ENCODE measurements around the gene ABCC11. TPM values are rescaled to one million over a fixed set of nuclear protein-coding genes. Genes with fewer than 3 reads are reported as not detected.

Gene ABCC11
- total RNA-seq, 6 donors from 2014 or later, result 0.15 to 0.33 (median 0.21) TPM; not detected in 2

DNA sequence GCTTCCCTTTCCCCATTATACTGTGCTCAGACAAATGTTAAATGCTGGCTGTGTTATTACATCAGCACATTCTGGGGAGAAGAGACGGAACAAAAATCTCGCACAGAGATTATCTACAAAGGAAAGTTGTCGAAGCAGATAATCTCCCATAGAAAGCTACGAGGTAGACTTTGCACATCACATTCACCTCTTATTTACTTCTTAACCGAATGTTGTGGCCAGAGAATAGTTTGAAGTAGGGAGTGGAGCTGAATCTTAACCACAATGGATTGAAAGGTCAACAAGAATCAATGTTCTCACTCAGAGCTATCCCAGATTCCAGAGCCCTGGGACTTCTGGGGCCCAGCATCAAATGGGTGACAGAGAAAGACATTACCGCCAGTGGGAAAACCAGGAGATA, 31.6 kb downstream of the ABCC11 start:
- TF ChIP-seq POLR2A (IDR thresholded peaks at IDR 0.05) (no peak), EP300 (IDR thresholded peaks at IDR 0.05) (no peak), POLR2AphosphoS5 (IDR thresholded peaks at IDR 0.05) (no peak)
- Histone ChIP-seq H3K27me3 (no peaks in the 10 kb centered on the region), H3K9me3 (no peaks in the 10 kb centered on the region), H3K36me3 (no peaks in the 10 kb centered on the region), H3K27ac (no peak overlapping the region), H3K4me1 (no peaks in the 10 kb centered on the region), H3K4me3 (no peak overlapping the region)
- no peak for ATAC-seq (ENCODE audit: low FRiP score in 2 of 2)
- 70 to 87% methylated on average over 6 of the region's 6 CpGs for WGBS, 2 donors
- no peak for DNase-seq

- Histone ChIP-seq H3K36me3 (no peaks in the 10 kb centered on the region), H3K9me3 (no peaks in the 10 kb centered on the region), H3K27me3 (no peaks in the 10 kb centered on the region), H3K27ac (no peak overlapping the region), H3K4me3 (no peak overlapping the region), H3K4me1 (no peaks in the 10 kb centered on the region)
- 68 to 85% methylated on average over 3 of the region's 3 CpGs for WGBS, 2 donors
- ATAC-seq (ENCODE audit: low FRiP score in 2 of 2), result no peak
- TF ChIP-seq POLR2A (IDR thresholded peaks at IDR 0.05) (no peak), POLR2AphosphoS5 (IDR thresholded peaks at IDR 0.05) (no peak), EP300 (IDR thresholded peaks at IDR 0.05) (no peak)
- TF ChIP-seq, protein P1, sequence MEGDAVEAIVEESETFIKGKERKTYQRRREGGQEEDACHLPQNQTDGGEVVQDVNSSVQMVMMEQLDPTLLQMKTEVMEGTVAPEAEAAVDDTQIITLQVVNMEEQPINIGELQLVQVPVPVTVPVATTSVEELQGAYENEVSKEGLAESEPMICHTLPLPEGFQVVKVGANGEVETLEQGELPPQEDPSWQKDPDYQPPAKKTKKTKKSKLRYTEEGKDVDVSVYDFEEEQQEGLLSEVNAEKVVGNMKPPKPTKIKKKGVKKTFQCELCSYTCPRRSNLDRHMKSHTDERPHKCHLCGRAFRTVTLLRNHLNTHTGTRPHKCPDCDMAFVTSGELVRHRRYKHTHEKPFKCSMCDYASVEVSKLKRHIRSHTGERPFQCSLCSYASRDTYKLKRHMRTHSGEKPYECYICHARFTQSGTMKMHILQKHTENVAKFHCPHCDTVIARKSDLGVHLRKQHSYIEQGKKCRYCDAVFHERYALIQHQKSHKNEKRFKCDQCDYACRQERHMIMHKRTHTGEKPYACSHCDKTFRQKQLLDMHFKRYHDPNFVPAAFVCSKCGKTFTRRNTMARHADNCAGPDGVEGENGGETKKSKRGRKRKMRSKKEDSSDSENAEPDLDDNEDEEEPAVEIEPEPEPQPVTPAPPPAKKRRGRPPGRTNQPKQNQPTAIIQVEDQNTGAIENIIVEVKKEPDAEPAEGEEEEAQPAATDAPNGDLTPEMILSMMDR (IDR thresholded peaks at IDR 0.05), result no peak
- DNase-seq, result no peak
These were observed 35.3 kb downstream of the ABCC11 start for GRCh38 chr16:48212033-48212432.

- no peaks in the 10 kb centered on the region for H3K9me3 ChIP-seq
- ATAC-seq (ENCODE audit: low FRiP score in 2 of 2), result no peak
- H3K4me3 ChIP-seq, result no peak overlapping the region
- TF ChIP-seq, protein P1 (IDR thresholded peaks at IDR 0.05), result no peak
- TF ChIP-seq POLR2AphosphoS5 (IDR thresholded peaks at IDR 0.05), result no peak
- TF ChIP-seq POLR2A (IDR thresholded peaks at IDR 0.05), result no peak
- no peak for TF ChIP-seq EP300 (IDR thresholded peaks at IDR 0.05)
- no peak overlapping the region for H3K27ac ChIP-seq
- H3K4me1 ChIP-seq, result no peaks in the 10 kb centered on the region
- WGBS, 2 donors, result 84 to 96% methylated on average over 6 of the region's 6 CpGs
- H3K36me3 ChIP-seq, result no peaks in the 10 kb centered on the region
- no peaks in the 10 kb centered on the region for H3K27me3 ChIP-seq
- DNase-seq, result no peak
These were observed 36.6 kb downstream of the ABCC11 start for GRCh38 chr16:48210747-48211146.

- H3K27me3 ChIP-seq, result no peaks in the 10 kb centered on the region
- no peak overlapping the region for H3K27ac ChIP-seq
- no peaks in the 10 kb centered on the region for H3K9me3 ChIP-seq
- no peaks in the 10 kb centered on the region for H3K4me1 ChIP-seq
- H3K4me3 ChIP-seq, result no peak overlapping the region
- no peaks in the 10 kb centered on the region for H3K36me3 ChIP-seq
- TF ChIP-seq POLR2AphosphoS5 (IDR thresholded peaks at IDR 0.05) (no peak), POLR2A (IDR thresholded peaks at IDR 0.05) (no peak), EP300 (IDR thresholded peaks at IDR 0.05) (no peak)
- TF ChIP-seq, protein P1 (IDR thresholded peaks at IDR 0.05), result no peak
- DNase-seq (no peak), ATAC-seq (ENCODE audit: low FRiP score in 2 of 2) (no peak)
- 72 to 74% methylated on average over 8 of the region's 8 CpGs for WGBS, 2 donors
These were observed 40.6 kb downstream of the ABCC11 start for GRCh38 chr16:48206594-48207242.

DNA sequence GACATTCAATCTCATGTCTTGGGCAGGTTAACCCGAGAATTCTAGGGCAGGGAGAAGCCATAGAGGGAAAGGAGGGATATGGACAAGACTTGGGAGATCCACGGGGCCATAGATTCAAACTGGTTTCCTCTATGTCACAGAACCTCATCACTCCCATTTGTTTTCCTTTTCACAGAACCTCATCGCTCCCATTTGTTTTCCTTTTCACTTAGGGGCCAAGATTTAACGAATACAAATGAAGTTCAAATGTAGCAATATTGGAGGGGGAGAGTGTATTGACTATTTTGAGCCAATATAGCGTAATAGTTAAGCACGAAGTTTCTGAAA, 42.6 kb downstream of the ABCC11 start:
- no peak overlapping the region for H3K27ac ChIP-seq
- DNase-seq (no peak), ATAC-seq (ENCODE audit: low FRiP score in 2 of 2) (no peak)
- H3K9me3 ChIP-seq, result no peaks in the 10 kb centered on the region
- H3K4me3 ChIP-seq, result no peak overlapping the region
- TF ChIP-seq POLR2A (IDR thresholded peaks at IDR 0.05) (no peak), EP300 (IDR thresholded peaks at IDR 0.05) (no peak), POLR2AphosphoS5 (IDR thresholded peaks at IDR 0.05) (no peak)
- TF ChIP-seq, protein P1 (IDR thresholded peaks at IDR 0.05), result no peak
- H3K36me3 ChIP-seq, result no peaks in the 10 kb centered on the region
- WGBS, 2 donors, result 87 to 88% methylated on average over 6 of the region's 6 CpGs
- H3K27me3 ChIP-seq, result no peaks in the 10 kb centered on the region
- H3K4me1 ChIP-seq, result no peaks in the 10 kb centered on the region
